AG10803 (cell line): Measurements from ENCODE around the gene SLC28A1.

Experiments used
- DNase-seq: peaks from one replicate; pipeline ENCODE4 v3.0.0; 2010; ENCODE audit warnings: low read depth
- H3K4me3 ChIP-seq: 2 replicates; pipeline ENCODE4 v1.5.1; 2011; ENCODE audit warnings: mild to moderate bottlenecking, low read length, control low read depth
- CTCF ChIP-seq: conservative IDR thresholded peaks from 2 replicates; pipeline ENCODE4 v1.5.1; 2011; ENCODE audit warnings: mild to moderate bottlenecking, low read length, control low read depth, inconsistent platforms

Gene SLC28A1

GRCh38 chr15:84883916-84884781, at the start of gene SLC28A1:
SLC28A1 (plus strand) TSS chr15:84884662; CDS start chr15:84887761, 3,099 bp downstream.
- no peak for DNase-seq
- TF ChIP-seq CTCF: no peak
- no peak within 1 kb of the TSS for H3K4me3 ChIP-seq

- no peak for TF ChIP-seq CTCF
- no peak overlapping the region for H3K4me3 ChIP-seq
- DNase-seq: no peak
Observed at GRCh38 chr15:84834969-84835368, 49.5 kb upstream of the SLC28A1 start.

GRCh38 chr15:84835661-84836337, 48.7 kb upstream of the SLC28A1 start:
- H3K4me3 ChIP-seq: no peak overlapping the region
- no peak for DNase-seq
- TF ChIP-seq CTCF: no peak

GRCh38 chr15:84836844-84837243, 47.6 kb upstream of the SLC28A1 start:
- TF ChIP-seq CTCF: no peak
- no peak for DNase-seq
- H3K4me3 ChIP-seq: no peak overlapping the region

- DNase-seq: no peak
- H3K4me3 ChIP-seq: no peak overlapping the region
- no peak for TF ChIP-seq CTCF
Observed at GRCh38 chr15:84839714-84840113, 44.7 kb upstream of the SLC28A1 start.

GRCh38 chr15:84840255-84840654, 44.2 kb upstream of the SLC28A1 start:
- no peak for DNase-seq
- H3K4me3 ChIP-seq: no peak overlapping the region
- TF ChIP-seq CTCF: no peak
